ENCODE data around the gene SEC61B.

GRCh38 chr9:99274016-99274415 lies 51.9 kb downstream of the SEC61B start:
- TF ChIP-seq, protein P1, sequence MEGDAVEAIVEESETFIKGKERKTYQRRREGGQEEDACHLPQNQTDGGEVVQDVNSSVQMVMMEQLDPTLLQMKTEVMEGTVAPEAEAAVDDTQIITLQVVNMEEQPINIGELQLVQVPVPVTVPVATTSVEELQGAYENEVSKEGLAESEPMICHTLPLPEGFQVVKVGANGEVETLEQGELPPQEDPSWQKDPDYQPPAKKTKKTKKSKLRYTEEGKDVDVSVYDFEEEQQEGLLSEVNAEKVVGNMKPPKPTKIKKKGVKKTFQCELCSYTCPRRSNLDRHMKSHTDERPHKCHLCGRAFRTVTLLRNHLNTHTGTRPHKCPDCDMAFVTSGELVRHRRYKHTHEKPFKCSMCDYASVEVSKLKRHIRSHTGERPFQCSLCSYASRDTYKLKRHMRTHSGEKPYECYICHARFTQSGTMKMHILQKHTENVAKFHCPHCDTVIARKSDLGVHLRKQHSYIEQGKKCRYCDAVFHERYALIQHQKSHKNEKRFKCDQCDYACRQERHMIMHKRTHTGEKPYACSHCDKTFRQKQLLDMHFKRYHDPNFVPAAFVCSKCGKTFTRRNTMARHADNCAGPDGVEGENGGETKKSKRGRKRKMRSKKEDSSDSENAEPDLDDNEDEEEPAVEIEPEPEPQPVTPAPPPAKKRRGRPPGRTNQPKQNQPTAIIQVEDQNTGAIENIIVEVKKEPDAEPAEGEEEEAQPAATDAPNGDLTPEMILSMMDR (IDR thresholded peaks at IDR 0.05) = no peak
- TF ChIP-seq POLR2A (IDR thresholded peaks at IDR 0.05) = no peak
